NCI-H2196 treated with DMSO at 0.1 percent for 48 hours (cell line): ENCODE results near the gene CD58.
A peak's percentile ranks its signal among the peaks of the same experiment; 100 is the strongest.
"Not testable (repeated sequence)": the region's sequence is repeated elsewhere in the genome, so short reads cannot be mapped to it uniquely, and the experiment has no call there.

ENCODE experiments used
- DNase-seq: peaks from one replicate; lab custom pipeline; 2025; ENCODE audit not compliant: unreplicated experiment; lab: John Stamatoyannopoulos, UW

CD58 gene

GRCh38 chr1:116570358-116571214, at the start of gene CD58:
TSS of gene CD58 (minus strand) at chr1:116571026. CDS start at chr1:116570972, 54 bp downstream.
- peak; percentile 74 for DNase-seq

GRCh38 chr1:116620392-116620791, 49.6 kb upstream of the CD58 start:
- not testable (repeated sequence) for DNase-seq

- DNase-seq: not testable (repeated sequence)
These were observed 48.3 kb upstream of the CD58 start for GRCh38 chr1:116619106-116619505.

DNA sequence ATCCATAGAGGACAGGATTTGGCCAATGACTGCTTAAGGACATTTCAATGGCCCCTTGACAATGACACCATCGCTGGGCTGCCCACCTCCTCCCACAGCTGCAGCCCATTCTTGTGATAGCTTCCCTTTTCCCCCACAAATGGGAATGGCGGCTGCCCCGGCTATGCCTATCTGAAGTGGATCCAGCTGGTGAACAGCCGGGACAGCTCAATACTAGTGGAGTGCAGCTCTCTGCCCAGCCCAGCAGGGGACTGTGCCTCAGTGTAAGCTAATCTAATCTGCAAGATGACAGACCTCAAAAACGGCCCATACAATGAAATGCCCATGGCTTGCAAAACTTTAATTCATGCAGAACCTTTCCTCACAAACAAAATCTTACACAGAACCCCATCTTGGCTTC, 47.0 kb upstream of the CD58 start:
- DNase-seq: not testable (repeated sequence)

DNA sequence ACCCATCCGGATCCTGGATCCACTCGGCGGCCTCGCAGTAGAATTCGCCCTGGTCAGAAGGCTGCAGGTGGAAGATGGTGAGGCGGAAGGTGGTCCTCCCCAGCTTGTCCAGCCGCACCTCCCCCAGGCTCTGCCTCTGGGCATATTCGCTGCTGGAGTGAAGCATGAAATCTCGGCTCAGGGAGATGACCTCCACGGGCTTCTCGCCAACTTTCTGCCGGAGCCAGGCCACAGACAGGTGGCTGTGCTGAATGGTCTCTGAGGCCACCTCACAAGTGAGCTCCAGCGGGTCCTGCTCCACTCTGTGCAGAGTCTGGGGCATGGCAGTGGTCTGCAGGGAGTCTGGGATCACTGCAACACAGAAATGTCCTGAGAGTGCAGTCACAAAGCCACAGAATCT, 43.0 kb upstream of the CD58 start:
- DNase-seq: not testable (repeated sequence)

GRCh38 chr1:116609801-116610371, 39.1 kb upstream of the CD58 start:
- DNase-seq: not testable (repeated sequence)

GRCh38 chr1:116608841-116609240, 38.0 kb upstream of the CD58 start:
- not testable (repeated sequence) for DNase-seq

DNA sequence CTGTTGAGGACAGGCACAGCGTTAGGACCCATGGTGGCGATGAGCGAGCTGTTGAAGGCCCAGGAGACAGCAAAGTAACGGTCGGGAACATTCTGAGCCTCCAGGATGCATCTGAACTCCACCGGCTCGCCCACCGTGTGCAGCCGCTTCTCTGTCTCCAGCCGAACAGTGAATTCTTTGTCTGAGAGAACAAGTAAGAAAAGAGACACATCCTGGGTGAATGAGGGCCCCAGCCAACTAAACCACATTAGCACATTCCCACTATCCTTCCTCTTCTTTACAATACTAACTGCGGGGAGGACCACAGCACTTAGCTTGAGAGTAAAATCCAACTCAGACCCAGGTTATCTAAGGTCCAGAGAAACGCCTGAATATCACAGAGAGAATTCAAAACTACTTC, 37.3 kb upstream of the CD58 start:
- DNase-seq: not testable (repeated sequence)

DNA sequence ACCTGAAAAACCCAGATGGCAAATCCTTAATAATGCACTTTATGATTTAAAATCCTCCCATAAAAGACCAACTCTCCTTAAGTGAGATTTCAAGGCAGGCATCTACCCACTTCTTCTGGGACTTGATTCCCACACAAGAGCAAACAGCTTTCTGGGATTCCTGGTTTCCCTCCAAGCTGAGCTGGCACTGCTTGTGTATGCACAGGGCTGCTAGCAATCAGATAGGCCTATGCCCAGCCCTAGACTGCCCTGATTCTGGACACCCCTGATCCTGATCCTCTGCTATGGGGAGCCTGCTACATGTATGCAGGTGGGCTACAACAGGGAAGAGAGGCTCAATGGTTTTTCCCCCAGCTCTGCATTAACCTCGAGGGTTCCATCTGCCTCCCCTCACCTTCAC, 36.6 kb upstream of the CD58 start:
- DNase-seq: not testable (repeated sequence)

GRCh38 chr1:116606067-116606466, 35.2 kb upstream of the CD58 start:
- not testable (repeated sequence) for DNase-seq

GRCh38 chr1:116605315-116605714, 34.5 kb upstream of the CD58 start:
- DNase-seq: no peak

GRCh38 chr1:116604408-116604807, 33.6 kb upstream of the CD58 start:
- not testable (repeated sequence) for DNase-seq

- not testable (repeated sequence) for DNase-seq
These were observed 32.8 kb upstream of the CD58 start for GRCh38 chr1:116603646-116604045.

DNA sequence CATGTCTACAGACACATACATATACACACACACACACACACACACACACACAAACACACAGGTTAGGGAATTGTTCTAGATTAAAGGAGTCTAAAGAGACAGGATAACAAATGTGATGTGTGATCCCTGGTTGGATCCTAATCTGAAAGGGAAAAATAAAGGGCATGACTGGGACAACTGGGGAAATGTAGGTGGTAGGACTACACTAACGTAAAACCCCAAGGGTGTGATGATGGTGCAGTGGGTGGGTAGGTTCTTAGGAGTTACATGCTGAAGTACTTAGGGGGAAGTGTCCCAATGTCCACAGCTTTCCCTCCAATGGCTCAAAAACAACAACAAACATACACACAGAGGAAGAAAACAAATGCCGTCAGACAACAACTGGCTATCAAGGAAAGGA, 28.5 kb upstream of the CD58 start:
- DNase-seq: not testable (repeated sequence)

DNA sequence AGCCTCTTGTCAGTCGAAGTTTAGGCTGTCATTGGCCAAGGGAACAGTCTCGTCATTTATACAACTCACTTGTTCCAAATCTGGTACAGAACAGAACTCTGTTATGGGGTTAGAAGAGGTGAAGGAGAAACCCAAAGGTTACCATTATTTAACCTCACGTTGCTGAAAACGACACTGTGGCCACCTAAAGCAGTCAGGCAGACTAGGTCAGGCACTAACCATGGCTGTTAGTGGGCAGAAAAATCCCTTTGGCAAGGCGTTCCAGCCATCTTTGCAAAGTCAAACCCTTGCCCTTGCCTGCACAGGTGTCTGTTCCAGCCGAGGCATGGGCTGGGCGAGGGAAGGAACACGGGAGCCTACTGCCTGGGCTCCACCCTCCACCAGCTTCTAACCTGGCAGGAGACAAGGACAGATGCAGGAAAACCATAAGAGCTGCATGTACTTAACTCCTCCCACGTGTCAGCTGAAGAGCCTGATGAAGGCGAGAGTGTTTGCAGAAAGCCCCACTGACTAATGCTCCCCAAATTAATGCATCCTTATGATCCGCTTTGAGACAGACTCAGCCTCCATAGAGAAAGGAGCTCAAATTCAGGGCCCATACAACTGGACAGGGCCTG, 27.7 kb upstream of the CD58 start:
- DNase-seq: not testable (repeated sequence)

- DNase-seq: not testable (repeated sequence)
These were observed 26.6 kb upstream of the CD58 start for GRCh38 chr1:116597388-116597787.

- not testable (repeated sequence) for DNase-seq
These were observed 26.0 kb upstream of the CD58 start for GRCh38 chr1:116596742-116597307.

GRCh38 chr1:116595946-116596741, 25.3 kb upstream of the CD58 start:
- DNase-seq: not testable (repeated sequence)

DNA sequence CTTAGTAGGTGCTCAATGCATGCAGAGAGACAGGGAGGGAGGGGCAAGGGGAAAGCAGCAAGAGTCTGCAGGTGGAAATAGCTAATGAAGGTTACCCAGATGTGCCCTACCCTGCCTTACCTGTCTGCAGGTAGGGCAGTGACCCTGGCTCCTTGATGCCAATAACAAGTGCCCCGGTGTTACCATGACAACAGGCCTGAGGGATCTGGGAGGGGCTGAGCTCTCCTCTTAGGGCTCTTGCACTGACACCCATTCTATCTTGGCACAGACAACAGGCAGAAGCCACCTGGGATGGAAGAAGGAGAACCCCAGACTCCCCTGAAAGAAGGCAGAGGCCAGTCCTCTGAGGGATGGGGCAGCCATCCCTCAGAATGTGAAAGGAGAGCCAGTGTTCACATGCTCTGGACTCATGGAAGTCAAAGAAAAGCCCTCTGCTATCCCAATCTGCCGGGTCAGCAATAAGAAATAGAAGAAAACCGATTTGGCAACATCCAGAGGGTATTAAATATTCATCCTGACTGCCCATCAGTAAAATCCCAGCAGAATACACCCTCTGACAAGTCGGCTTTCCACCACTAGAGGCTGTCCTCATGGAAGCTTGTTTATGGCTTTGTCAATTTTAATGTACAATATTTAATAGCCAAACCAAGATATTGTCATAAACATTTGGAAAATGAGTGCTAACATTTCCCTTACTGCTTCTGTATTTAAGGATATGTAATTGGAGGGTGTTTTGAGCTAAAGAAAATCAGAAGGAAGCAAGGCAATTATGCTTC, 24.4 kb upstream of the CD58 start:
- not testable (repeated sequence) for DNase-seq

- DNase-seq: not testable (repeated sequence)
These were observed 23.2 kb upstream of the CD58 start for GRCh38 chr1:116593977-116594376.
